Measurements from ENCODE around the gene FRMD4A. TPM values are rescaled to one million over a fixed set of nuclear protein-coding genes. Genes with fewer than 3 reads are reported as not detected.

Gene FRMD4A
- 10 to 100 TPM; 67.7 to 83.0 (median 75.9) TPM for polyA plus RNA-seq (ENCODE audit: insufficient read length in 3 of 3)

- no peak for DNase-seq (ENCODE audit: low read depth in 3 of 3, low spot score in 2 of 3)
Observed at GRCh38 chr10:14330388-14331061, at the start of gene FRMD4A. FRMD4A (minus strand) TSS chr10:14330924.

GRCh38 chr10:14379556-14380280 lies 49.0 kb upstream of the FRMD4A start:
- DNase-seq (ENCODE audit: low read depth in 3 of 3, low spot score in 2 of 3): no peak

- no peak for DNase-seq (ENCODE audit: low read depth in 3 of 3, low spot score in 2 of 3)
Observed at GRCh38 chr10:14378387-14378960, 47.8 kb upstream of the FRMD4A start.

- no peak for DNase-seq (ENCODE audit: low read depth in 3 of 3, low spot score in 2 of 3)
Observed at GRCh38 chr10:14377591-14378175, 47.0 kb upstream of the FRMD4A start.

- no peak for DNase-seq (ENCODE audit: low read depth in 3 of 3, low spot score in 2 of 3)
Observed at GRCh38 chr10:14374745-14375445, 44.2 kb upstream of the FRMD4A start.

- no peak for DNase-seq (ENCODE audit: low read depth in 3 of 3, low spot score in 2 of 3)
Observed at GRCh38 chr10:14372606-14373005, 41.9 kb upstream of the FRMD4A start.

- no peak for DNase-seq (ENCODE audit: low read depth in 3 of 3, low spot score in 2 of 3)
Observed at GRCh38 chr10:14371581-14371980, 40.9 kb upstream of the FRMD4A start.

GRCh38 chr10:14370894-14371293 lies 40.2 kb upstream of the FRMD4A start:
- no peak for DNase-seq (ENCODE audit: low read depth in 3 of 3, low spot score in 2 of 3)

GRCh38 chr10:14369906-14370305 lies 39.2 kb upstream of the FRMD4A start:
- DNase-seq (ENCODE audit: low read depth in 3 of 3, low spot score in 2 of 3): no peak

- no peak for DNase-seq (ENCODE audit: low read depth in 3 of 3, low spot score in 2 of 3)
Observed at GRCh38 chr10:14366760-14367159, 36.0 kb upstream of the FRMD4A start.

- no peak for DNase-seq (ENCODE audit: low read depth in 3 of 3, low spot score in 2 of 3)
Observed at GRCh38 chr10:14365266-14365665, 34.5 kb upstream of the FRMD4A start.

GRCh38 chr10:14362104-14362503 lies 31.4 kb upstream of the FRMD4A start:
- DNase-seq (ENCODE audit: low read depth in 3 of 3, low spot score in 2 of 3): no peak

GRCh38 chr10:14360961-14361360 lies 30.2 kb upstream of the FRMD4A start:
- DNase-seq (ENCODE audit: low read depth in 3 of 3, low spot score in 2 of 3): no peak

- DNase-seq (ENCODE audit: low read depth in 3 of 3, low spot score in 2 of 3): no peak
Observed at GRCh38 chr10:14360515-14360914, 29.8 kb upstream of the FRMD4A start.

- DNase-seq (ENCODE audit: low read depth in 3 of 3, low spot score in 2 of 3): no peak
Observed at GRCh38 chr10:14358886-14359573, 28.3 kb upstream of the FRMD4A start.

- DNase-seq (ENCODE audit: low read depth in 3 of 3, low spot score in 2 of 3): no peak
Observed at GRCh38 chr10:14356921-14357320, 26.2 kb upstream of the FRMD4A start.

- DNase-seq (ENCODE audit: low read depth in 3 of 3, low spot score in 2 of 3): no peak
Observed at GRCh38 chr10:14355750-14356149, 25.0 kb upstream of the FRMD4A start.

GRCh38 chr10:14353291-14353913 lies 22.7 kb upstream of the FRMD4A start:
- DNase-seq (ENCODE audit: low read depth in 3 of 3, low spot score in 2 of 3): no peak

GRCh38 chr10:14350006-14350405 lies 19.3 kb upstream of the FRMD4A start:
- no peak for DNase-seq (ENCODE audit: low read depth in 3 of 3, low spot score in 2 of 3)

GRCh38 chr10:14349081-14349480 lies 18.4 kb upstream of the FRMD4A start:
- no peak for DNase-seq (ENCODE audit: low read depth in 3 of 3, low spot score in 2 of 3)

Measured in right renal cortex interstitium (tissue), 3 donors.